Stimulated activated CD4-positive, alpha-beta T cell treated with anti-CD3 and anti-CD28 coated beads, Interleukin-4, amount 100 ng/mL, for 24 hours (primary cell): ENCODE data around the gene UVSSA.
"Not testable (repeated sequence)": the region's sequence is repeated elsewhere in the genome, so short reads cannot be mapped to it uniquely, and the experiment has no call there.

Experiments used
- DNase-seq: peaks from one replicate; pipeline ENCODE4 v3.0.0-alpha.2; 2020

The UVSSA gene

DNA sequence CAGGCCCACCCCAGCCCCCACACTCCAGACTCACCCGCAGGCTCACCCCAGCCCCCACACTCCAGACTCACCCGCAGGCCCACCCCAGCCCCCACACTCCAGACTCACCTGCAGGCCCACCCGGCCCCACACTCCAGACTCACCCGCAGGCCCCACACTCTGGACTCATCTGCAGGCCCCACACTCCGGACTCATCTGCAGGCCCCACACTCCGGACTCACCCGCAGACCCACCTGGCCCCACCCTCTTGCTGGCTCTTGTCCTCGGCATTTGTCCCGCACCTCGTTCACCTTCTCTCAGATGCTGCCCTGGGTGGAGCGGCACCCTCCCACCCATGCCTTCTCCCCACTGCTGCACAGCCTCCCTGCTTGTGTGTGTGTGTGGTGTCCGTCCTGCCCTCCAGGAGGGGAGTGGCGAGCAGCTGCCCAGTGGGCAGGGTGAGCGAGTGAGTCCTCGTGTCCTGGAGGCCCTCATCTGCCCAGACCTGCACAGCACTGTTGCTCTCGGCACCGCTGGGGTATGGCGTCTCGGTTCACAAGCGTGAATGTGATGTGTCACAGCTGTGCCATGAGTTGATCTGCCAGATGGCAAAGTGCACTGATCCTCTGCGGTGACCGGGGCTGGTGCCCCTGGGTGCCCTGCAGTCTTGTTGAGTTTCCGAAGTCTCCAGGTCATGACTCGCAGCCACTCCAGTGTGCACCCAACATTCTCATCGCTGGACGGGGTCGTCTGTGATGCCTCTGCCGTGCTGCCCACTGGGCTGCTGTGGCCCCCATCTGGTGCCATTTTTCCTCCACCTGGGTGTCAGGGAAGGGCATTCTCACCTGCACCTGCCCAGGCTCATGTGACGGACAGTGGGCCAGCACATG lies 29.6 kb upstream of the UVSSA start:
- no peak for DNase-seq

DNA sequence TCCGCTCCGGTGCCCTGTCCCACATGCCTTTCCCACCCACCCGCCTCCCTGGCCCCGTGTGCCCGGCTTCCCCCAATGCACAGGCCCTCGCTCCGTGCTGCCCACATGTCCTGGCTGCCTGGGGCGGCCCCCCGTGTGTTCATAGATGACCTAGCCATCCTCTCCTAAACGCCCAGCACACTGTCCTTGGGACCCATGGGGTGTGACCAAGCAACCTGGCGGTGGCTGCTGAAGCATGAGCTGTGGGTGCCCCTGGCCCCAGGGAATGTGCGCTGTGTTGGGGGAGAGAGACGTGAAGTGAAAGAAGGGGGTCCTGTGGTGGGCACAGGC lies 29.0 kb upstream of the UVSSA start:
- no peak for DNase-seq

DNA sequence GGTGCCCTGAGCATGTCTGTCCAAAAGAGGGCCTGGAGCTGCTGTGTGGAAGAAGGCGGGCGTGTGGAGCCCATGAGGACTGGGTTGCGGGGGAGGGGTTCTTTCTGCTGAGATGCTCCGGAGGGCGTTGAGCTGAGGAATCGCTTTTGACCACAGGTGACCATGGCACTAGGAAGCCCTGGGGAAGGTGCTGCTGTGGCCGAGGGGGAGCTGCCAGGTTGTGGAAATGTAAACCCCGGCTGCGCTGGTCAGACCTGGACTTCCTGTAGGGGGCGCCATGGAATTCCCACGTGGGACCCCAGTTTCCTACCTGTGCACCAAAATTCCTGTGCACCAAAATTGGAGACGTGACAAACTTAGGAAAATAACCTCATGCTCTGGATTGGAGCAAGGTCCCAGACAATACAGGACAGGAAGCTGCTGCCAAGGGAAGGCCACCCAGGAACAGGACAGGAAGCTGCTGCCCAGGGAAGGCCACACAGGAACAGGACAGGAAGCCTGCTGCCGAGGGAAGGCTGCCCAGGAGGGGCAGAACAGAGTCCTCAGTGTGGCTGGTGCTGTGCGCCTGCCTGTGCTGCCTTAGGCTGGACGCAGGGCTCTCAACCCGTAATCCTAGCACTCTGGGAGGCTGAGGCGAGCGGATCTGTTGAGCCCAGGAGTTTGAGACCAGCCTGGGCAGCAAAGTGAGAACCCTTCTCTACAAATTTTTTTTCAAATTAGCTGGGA lies 28.4 kb upstream of the UVSSA start:
- DNase-seq: peak; percentile 23

DNA sequence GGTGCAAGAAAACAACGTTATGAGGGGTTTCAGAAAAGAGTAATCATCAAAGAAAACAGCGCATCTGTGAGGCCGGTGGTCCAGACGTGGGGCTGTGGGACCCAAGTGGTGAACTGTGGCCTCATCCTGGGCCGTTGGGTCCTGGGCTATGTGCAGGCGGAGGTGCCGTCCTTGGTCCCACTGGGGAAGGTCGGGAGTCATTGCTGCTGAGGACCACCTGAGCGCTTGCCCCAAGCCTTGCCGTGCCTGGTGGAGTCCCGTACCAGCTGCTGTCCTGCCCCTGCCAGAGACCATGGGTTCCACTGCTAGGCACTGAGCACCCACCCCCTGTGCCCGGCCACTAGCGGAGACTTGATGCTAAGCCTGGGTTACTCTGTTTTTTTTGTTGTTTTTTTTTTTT lies 25.5 kb upstream of the UVSSA start:
- no peak for DNase-seq

DNA sequence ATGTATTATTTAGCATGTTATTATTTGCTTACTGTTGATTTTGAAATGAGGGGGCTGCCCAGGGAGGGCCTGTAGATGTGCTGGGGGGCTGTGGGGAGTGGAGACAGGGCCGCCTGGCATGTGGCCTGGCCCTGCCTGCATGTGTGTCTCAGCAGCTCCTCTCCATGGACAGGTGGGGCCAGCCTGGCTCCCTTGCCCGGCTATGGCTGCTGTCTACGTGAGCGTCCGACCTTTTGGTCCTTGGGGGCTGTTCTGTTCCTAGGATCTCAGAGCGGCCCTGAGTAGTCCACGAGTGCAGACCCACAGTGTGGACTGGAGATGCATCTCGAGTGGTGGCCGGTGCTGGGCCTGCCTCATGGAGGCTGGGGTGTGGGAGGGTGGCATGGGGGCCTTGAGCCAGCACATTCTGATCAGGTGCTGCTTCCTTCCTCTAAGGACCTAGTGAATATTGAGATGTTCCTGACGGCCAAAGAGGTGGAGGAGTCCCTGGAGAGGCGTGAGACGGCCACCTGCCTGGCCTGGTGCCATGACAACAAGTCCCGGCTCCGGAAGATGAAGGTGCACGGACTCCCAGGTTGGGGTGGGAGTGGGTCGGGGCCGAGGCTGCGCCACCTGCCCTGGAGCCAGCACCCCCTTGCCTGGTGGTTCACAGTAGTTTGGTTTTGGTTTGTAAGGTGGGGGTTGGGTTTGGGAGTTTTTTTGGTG lies 24.9 kb upstream of the UVSSA start:
- no peak for DNase-seq

- no peak for DNase-seq
These were observed 23.8 kb upstream of the UVSSA start for GRCh38 chr4:1323280-1323634.

GRCh38 chr4:1323635-1324442 lies 23.2 kb upstream of the UVSSA start:
- no peak for DNase-seq

DNA sequence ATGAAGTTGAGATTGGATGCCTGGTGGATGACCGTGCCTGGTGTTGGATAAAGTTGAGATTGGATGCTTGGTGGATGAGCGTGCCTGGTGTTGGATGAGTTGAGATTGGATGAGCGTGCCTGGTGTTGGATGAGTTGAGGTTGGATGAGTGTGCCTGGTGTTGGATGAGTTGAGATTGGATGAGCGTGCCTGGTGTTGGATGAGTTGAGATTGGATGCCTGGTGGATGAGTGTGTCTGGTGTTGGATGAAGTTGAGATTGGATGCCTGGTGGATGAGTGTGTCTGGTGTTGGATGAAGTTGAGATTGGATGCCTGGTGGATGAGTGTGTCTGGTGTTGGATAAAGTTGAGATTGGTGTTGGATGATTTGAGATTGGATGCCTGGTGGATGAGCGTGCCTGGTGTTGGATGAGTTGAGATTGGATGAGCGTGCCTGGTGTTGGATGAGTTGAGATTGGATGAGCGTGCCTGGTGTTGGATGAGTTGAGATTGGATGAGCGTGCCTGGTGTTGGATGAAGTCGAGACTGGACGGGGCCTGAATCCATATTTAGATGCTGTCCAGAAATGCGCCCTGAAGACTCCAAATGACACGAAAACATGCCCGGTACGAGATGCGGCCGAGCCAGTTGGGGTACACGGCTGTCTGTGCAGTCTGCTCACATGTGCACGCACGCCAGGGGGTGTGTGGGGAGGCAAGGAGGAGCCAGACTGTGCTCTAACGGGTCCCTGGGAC lies 22.4 kb upstream of the UVSSA start:
- DNase-seq: not testable (repeated sequence)

GRCh38 chr4:1325176-1325480 lies 21.9 kb upstream of the UVSSA start:
- no peak for DNase-seq

DNA sequence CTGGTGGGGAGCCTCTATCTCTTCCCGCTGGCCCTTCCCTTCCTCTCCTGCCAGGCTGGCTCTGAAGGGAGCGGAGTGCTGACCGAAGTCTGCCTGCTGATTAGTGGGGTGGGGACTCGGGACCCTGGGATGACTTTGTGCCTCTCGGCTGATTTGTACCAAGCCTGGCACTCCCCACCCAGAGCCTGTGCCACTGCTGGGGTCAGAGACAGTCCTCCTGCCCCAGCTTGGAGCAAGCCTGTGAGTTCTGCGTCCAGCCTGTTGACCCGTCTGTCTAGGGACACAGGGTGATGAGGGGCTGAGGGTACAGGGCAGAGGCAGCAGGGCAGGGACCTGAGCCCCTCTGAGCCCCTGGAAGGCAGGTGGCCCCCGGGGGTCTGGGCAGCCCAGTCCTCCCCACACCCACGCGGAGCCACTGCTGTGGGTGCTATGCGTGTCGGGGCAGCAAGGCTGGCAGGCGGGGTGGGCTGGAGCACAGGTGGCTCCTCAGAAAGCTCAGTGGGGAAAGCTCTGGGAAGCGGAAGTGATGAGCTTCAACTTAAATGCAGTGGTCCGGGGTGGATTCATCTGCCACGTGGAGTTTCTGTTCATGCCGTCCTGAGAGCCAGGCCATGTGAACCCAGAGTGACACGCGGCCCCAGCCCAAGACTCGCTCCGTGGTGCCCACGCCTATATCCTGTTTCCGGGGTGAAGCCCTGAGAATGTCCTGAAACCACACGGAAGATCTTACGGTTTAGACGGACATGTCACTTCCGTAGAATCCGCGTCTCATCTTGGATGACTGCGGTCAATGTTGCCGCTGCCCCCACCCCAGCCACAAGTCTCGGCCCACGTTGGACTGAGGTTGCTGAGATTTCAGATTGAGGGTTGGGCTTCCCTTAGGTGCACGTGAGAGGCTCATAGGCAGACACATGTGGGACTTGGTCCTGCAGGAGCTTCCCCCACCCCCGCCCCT lies 21.1 kb upstream of the UVSSA start:
- no peak for DNase-seq

DNA sequence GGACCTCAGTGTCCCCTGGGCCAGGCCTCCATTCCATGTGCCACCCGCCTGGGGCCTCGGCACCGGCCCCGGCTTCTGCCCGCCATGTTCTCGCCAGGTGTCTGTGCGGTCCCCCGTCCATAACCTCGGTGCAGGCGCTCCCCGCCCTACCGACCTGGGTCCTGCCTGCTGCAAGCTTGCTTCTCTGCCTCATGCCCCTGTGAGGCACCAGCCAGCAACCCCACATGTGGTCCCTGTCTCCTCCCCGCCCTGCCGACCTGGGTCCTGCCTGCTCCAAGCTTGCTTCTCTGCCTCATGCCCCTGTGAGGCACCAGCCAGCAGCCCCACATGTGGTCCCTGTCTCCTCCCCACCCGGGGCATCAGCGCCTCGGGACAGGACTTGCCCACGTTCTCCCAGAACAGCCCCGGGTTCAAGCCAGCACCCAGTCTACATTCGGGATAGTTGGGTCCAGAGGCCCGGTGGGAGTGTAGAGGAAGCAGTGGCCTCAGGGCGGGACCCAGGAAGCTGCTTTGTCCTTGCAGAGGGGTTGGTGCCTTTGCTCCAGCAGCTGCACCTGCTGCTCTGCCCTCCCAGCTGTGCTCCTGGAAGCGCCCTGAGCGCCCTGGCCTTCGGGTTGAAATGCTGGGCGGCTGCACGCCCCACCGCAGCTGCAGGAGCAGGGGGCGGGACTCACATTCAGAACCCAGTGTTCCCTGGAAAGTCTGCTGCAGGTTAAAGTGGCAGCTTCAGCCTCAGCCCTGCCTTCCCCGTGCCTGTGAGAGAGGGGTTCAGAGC lies 20.1 kb upstream of the UVSSA start:
- no peak for DNase-seq

- DNase-seq: no peak
These were observed 19.3 kb upstream of the UVSSA start for GRCh38 chr4:1327526-1328266.

DNA sequence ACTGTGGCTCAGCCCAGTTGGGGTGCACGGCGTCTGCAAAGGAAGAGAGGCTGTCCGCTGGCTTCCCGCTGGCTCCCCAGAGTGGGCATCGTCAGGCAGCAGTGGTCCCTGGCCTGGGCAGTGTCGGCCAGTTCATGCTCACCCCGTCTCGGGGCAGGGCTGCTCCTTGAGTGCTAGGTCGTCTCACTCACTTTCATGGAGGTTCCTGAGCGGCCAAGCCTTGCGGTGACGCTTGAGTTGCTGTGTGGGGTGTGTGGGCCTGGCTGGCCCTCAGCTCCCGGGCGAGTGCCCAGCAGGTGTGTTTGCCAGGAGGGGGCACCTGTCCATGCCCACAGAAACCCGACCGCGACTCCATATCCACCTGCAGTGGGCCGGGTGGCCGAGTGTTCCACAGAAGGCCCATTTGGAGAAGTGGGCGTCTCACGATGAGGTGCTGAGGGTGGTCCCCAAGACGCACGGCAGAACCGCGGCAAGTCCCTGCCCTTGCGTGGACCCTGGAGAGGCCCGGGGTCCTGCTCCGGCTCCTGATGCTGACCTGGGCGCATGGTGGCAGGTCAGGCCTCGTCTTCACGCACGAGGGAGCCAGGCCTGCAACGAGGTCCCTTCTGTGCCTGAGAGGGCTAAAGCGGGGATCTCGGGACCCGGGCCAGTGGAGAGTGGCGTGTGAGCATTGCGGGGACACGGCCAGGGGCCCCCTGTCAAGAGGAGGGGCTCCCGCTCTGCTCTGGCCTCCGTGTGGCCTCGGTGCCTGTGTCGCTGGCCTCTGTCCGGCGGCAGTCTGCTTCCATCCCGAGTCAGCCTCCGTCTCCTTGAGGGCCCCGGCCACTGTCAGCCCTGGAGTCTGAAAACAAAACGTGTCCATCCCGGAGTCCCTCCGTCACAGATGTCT lies 18.5 kb upstream of the UVSSA start:
- DNase-seq: no peak

DNA sequence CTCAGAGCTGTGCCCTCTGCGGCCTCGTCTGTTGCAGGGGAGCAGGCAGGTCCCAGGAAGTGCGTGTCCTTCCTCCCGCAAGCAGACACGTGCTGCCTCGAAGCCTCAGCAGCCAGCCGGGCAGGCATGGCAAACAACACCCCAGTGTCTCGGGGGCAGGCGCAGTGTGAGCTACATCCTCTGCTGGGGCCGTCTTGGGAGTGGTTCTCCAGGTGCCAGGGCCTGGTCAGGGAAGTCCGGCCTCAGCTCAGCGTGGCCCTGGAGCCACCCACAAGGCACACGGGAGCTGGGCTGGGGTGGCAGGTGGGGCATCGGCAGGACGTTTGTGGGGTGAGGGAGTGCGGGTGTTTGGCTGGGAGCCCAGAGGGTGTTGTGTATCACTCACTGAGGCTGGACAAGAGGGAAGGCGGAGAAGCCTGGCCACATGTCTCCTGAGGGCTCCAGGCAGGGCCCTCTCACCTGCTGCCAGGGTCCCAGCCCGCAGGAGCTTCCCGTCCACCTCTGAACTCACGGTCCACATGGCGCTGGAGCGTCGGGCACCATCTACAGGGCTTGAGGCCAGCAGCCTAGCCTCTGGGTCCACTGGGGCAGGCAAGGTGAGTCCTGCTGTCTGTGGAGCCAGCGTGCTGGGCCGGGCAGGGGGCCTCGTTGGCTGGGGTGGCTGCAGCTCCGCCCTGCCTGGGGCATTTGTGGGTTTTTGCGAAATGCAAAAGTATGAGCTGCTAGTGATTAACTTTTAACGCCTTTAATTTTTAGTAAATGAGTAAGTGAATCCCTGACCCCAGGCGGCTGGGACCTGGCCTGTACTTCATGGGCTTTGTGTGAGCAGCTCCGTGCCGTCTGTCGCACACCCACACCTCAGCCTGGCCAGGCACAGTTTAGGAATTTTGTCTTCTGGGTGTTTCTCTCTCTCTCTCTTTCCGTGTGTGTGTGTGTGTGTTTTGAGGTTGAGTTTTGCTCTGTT lies 17.3 kb upstream of the UVSSA start:
- DNase-seq: no peak

DNA sequence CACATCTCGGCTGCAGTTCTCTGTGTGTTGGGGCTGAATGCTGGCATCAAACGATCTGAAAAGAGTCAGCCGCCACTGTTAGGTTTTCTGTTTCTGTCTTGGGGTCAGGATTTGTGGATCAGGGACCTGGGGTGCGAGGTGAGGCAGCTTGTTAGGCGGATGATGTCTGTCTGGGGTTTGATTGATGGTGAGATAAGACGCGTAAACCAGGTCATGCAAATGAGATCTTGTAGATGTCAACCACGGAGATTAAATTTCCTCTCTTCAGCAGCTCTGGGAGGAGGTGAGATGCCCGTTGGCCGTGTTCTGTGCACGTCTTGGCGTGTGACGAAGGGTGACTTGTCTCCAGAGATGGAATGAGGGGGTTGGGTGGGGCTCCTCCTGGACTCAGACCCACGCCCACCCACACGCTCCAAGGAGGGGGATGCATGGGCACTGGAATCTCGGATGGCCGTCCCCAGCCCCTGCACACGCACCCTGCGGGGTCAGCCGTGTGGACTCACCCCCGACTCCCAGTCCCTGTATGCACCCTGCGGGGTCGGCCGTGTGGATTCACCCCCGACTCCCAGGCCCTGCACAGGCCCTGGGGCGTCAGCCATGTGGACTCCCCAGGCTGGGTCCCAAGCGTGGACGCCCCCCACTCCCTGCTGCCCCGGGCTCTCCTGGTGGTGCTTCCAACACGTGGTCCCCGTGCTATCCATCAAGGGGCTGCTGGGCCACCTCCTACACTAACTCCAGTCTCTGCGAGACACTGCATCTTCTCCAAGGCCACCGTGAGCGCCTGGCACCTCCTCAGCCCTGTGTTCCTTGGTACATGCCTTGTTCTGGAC lies 16.0 kb upstream of the UVSSA start:
- DNase-seq: peak; percentile 75

DNA sequence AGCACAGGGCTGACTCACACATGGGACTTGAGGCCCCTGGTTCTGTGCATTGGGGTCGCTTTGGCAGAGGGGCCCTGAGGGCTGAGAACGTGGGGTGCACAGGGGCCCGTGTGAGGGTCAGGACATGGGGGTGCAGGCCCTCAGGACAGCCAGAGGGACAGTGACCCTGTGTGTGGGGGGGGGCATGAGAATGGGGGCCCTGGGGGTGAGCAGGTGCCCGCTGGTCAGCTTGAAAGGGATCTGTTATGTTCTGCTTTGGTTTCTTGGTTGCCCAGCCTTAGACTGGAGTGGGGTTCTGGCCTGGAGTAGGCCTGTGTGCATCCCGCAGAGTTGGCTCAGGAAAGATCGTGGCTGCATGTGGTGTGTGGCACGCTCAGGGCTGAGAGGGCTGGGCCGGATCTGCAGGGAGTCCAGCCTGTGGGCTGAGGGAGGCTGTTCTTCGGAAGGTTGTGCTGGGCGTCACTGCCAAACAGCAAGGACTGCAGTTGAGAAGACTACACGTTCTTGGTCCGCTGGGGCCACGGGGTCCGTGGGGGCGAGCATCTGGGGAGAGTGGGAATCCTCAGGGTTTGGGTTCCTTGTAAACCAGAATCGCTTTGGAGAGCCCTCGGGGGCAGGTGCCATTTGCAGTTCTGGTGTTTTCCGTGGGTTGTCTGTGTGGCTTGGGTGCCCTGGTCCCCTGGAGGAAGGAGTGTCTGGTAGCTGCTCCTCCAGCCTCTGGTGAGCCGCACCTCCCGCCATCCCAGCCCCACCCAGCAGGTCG lies 15.2 kb upstream of the UVSSA start:
- DNase-seq: no peak
